Spinal cord (tissue), 10 donors: ENCODE results near the gene MSL3. TPM values are rescaled to one million over a fixed set of nuclear protein-coding genes. Genes with fewer than 3 reads are reported as not detected.

Experiments used
- DNase-seq, 6 donors: peaks; one replicate each; pipeline versions ENCODE4 v3.0.0 to v3.0.0-alpha.2; 2013 to 2015; ENCODE audit warnings: low spot score in 6 of 6, low read depth in 4 of 6
- H3K27ac ChIP-seq: one replicate; pipeline ENCODE4 v1.5.1; 2013; ENCODE audit warnings: low read depth, low read length, control low read depth
- H3K27me3 ChIP-seq: one replicate; pipeline ENCODE4 v1.6.1; 2013; ENCODE audit warnings: low read length; ENCODE audit not compliant: control insufficient read depth, insufficient read depth
- H3K36me3 ChIP-seq: one replicate; pipeline ENCODE4 v1.6.1; 2013; ENCODE audit warnings: low read length; ENCODE audit not compliant: control insufficient read depth, insufficient read depth
- H3K4me1 ChIP-seq: one replicate; pipeline ENCODE4 v1.6.1; 2013; ENCODE audit warnings: low read length; ENCODE audit not compliant: control insufficient read depth, insufficient read depth
- H3K4me3 ChIP-seq: one replicate; pipeline ENCODE4 v1.5.1; 2013; ENCODE audit warnings: low read depth, low read length, control low read depth
- H3K9me3 ChIP-seq: one replicate; pipeline ENCODE4 v1.6.1; 2013; ENCODE audit warnings: low read length; ENCODE audit not compliant: control insufficient read depth, insufficient read depth
- WGBS: methylation state at CpG from one replicate; pipeline ENCODE4 v1.1.5; 2013; ENCODE audit warnings: missing lambda C conversion rate; ENCODE audit not compliant: insufficient coverage; 5-methylcytosine and 5-hydroxymethylcytosine counted together
- polyA plus RNA-seq, 2 donors: library from polyadenylated mRNA; unstranded; fragments of 120-200 nt; gene quantifications; one replicate each; pipeline ENCODE4 v1.2.1, GENCODE V29; 2013; ENCODE audit not compliant: insufficient read length in 2 of 2
- total RNA-seq, 2 donors: library from RNA; depleted of rRNA in 1 of 2; stranded (reverse); fragments of 120-200 nt in 1 of 2; fragments of >200 nt in 1 of 2; gene quantifications; one replicate each; pipeline versions ENCODE4 v1.2.3 to v1.2.4, GENCODE V29; 2013 to 2014
- donor health status: healthy.

Gene MSL3
- total and polyA plus RNA-seq, 4 donors, result 22.7 to 46.5 (median 30.6) TPM

DNA sequence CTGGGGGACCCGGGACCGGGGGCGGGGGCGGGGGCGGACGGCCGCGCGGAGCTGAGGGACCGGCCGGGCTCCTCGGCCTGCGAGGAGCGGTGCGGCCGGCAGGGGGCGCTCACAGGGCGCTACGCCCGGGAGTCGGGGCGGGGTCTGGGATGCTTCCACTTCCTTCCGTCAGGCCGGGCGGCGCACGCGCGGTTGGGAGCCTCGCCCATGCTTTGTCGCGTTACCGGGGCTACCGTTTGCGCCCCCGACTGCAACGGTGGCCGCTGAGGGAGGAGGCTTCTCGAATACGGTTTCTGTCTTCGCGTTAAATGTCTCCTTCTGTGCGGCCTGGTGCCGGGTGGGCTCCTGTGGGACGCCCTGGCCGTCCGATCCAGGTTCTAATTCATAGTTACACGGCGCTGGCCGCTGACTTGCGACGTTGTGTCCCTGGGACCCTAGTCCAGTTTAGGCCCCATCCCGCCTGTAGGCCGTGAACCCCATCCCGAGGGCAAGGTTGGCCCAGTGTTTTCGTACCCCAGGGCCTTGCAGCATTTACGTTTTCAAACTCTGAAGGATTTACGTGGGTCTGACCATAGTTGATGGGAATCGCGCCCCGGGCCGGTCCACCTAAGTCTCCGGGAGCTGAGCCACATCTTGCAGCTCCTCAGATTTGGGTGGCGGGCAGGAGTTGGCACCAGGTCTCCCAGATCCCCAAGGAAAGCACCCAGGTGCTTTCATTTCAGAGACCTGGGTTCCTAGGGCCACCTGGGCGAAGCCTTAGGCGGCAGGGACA, 549 bp downstream of the MSL3 start:
- 28% methylated on average over 66 of the region's 66 CpGs for WGBS
- Histone ChIP-seq H3K27me3 (no peaks in the 10 kb centered on the region), H3K4me1 (peaks cover 10% of the 10 kb centered on the region), H3K9me3 (no peaks in the 10 kb centered on the region), H3K36me3 (no peaks in the 10 kb centered on the region), H3K4me3 (peak overlapping the region; percentile 84), H3K27ac (peak overlapping the region; percentile 90)
- DNase-seq, result peak; percentile 40 to 95 (median 72)

DNA sequence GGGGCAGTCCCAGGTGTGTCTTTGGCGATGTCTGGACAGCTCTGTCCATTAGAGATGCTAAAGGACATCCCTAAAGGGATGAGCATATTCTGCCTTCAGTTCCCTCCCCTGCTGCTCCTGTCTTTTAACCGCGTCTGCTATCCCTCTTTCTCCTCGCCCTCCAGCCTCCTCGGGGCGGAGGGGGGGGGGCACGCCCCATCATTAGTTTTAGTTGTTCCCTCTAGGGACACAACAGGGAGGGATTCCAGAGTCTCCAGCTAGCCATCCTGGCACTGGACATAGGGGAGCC, 1.1 kb downstream of the MSL3 start:
- no peaks in the 10 kb centered on the region for H3K9me3 ChIP-seq
- peak overlapping the region; percentile 84 for H3K4me3 ChIP-seq
- H3K27me3 ChIP-seq, result no peaks in the 10 kb centered on the region
- WGBS, result 50% methylated on average over 6 of the region's 7 CpGs
- H3K36me3 ChIP-seq, result no peaks in the 10 kb centered on the region
- no peak for DNase-seq
- peak overlapping the region; percentile 90 for H3K27ac ChIP-seq
- peaks cover 10% of the 10 kb centered on the region for H3K4me1 ChIP-seq

DNA sequence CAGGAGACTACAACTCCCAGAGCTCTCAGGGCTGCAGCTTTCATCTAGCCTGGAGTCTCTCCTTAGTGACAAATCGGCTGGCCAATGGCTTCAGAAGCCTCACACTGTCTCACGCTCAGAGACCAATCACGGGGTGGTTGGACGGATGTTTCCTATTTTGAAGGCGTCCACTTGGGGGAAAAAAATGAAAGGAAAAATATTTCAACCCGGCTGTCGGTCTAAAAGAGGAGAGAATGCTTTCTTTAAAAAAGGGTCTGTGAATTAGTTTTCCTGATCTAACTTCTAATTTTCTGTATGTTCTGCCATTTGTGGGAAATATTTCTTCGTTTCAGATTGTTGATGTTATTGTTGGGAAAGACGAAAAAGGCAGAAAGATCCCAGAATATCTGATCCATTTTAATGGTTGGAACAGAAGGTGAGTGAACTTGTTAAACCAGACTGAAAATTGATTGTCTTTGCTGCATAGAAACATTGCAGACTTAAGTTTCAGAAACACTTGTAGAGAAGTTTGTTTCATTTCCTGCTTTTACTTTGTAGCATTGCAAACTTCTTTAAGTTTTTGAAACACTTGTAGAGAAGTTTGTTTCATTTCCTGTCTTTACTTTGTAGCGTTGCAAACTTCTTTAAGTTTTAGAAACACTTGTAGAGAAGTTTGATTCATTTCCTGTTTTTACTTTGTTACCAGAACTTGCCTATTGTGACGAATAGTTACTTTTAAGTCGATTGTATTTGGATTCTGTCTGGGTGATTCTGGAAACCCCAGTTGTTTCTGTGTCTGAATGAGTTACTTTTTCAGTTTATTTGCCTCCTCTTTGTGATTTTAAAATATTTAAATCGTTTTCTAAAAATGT, 1.6 kb downstream of the MSL3 start:
- Histone ChIP-seq H3K4me1 (peaks cover 10% of the 10 kb centered on the region), H3K27ac (peak overlapping the region; percentile 90), H3K9me3 (no peaks in the 10 kb centered on the region), H3K4me3 (peak overlapping the region; percentile 84), H3K36me3 (peaks cover 4% of the 10 kb centered on the region), H3K27me3 (no peaks in the 10 kb centered on the region)
- DNase-seq, result peak; percentile 49 to 95 (median 70)
- 38% methylated on average over 9 of the region's 13 CpGs for WGBS

DNA sequence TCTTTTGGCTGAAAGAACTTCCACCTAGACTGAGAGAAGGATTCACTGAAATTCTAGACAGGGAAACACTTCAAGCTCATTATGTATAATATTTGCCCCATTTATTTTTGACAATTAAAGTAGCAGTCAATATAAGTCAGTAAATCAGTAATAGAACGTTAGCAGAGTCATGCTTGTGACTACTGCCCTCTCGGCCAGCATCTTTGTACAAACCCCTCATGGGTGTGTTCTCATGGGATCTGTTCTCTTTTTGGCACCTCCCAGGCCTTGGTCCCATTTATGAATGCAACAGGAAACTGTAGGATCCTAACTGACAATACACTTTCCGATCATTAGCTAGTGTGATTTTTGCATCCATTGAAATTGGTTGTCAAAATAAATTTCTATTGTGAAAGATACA, 2.9 kb downstream of the MSL3 start:
- WGBS, result 73% methylated on average over 2 of the region's 3 CpGs
- H3K4me1 ChIP-seq, result peaks cover 10% of the 10 kb centered on the region
- H3K9me3 ChIP-seq, result no peaks in the 10 kb centered on the region
- H3K27me3 ChIP-seq, result no peaks in the 10 kb centered on the region
- H3K4me3 ChIP-seq, result no peak overlapping the region
- H3K27ac ChIP-seq, result no peak overlapping the region
- DNase-seq, result no peak
- H3K36me3 ChIP-seq, result peaks cover 9% of the 10 kb centered on the region

DNA sequence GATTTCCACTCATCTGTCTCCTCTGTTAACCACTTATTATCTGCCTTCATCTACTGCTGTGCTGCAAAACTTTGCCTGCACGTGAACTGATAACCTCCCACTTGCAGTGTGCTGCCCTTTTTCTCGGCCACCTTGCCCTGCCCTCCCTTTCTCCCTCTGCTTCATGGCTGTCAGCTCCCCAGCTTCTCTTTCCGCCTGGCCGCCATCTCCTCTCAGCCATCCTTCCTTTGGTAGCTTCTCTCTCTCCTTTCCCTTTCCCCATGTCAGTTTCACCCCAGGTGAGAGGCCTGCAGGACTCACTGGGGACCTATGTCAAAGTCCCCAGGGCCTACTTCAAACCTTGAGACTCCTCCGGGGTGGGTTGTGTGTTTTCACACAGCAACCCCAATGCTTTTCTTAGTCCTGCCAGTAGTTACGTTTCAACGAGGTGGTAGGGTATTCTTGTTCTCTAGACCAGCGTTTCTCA, 6.6 kb downstream of the MSL3 start:
- Histone ChIP-seq H3K36me3 (peaks cover 17% of the 10 kb centered on the region), H3K27ac (no peak overlapping the region), H3K4me3 (no peak overlapping the region), H3K4me1 (no peaks in the 10 kb centered on the region), H3K27me3 (peaks cover 3% of the 10 kb centered on the region), H3K9me3 (no peaks in the 10 kb centered on the region)
- no peak for DNase-seq
- 62% methylated on average over 8 of the region's 8 CpGs for WGBS

DNA sequence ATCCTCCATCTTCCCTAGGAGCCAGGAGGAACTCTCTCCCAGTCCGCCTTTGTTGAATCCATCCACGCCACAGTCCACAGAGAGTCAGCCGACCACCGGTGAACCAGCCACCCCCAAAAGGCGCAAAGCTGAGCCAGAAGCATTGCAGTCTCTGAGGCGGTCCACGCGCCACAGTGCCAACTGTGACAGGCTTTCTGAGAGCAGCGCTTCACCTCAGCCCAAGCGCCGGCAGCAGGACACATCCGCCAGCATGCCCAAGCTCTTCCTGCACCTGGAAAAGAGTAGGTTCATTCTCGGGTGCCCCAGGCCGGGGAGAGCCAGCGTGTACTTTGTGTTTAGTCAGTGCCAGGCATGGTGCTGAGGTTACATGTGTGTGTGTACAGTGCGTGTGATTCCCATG, 7.4 kb downstream of the MSL3 start:
- Histone ChIP-seq H3K9me3 (no peaks in the 10 kb centered on the region), H3K27ac (no peak overlapping the region)

GRCh38 chrX:11766487-11766886, 8.4 kb downstream of the MSL3 start:
- Histone ChIP-seq H3K4me3 (no peak overlapping the region), H3K27ac (no peak overlapping the region), H3K9me3 (no peaks in the 10 kb centered on the region), H3K4me1 (no peaks in the 10 kb centered on the region), H3K36me3 (peaks cover 17% of the 10 kb centered on the region), H3K27me3 (peaks cover 3% of the 10 kb centered on the region)
- WGBS, result 85% methylated on average over 7 of the region's 9 CpGs
- no peak for DNase-seq

More for the DNA sequence above, 7.4 kb downstream of the MSL3 start:
- no peak overlapping the region for H3K4me3 ChIP-seq
- DNase-seq, result no peak
- H3K36me3 ChIP-seq, result peaks cover 17% of the 10 kb centered on the region
- H3K27me3 ChIP-seq, result peaks cover 3% of the 10 kb centered on the region
- H3K4me1 ChIP-seq, result no peaks in the 10 kb centered on the region
- WGBS, result 89% methylated on average over 16 of the region's 16 CpGs

DNA sequence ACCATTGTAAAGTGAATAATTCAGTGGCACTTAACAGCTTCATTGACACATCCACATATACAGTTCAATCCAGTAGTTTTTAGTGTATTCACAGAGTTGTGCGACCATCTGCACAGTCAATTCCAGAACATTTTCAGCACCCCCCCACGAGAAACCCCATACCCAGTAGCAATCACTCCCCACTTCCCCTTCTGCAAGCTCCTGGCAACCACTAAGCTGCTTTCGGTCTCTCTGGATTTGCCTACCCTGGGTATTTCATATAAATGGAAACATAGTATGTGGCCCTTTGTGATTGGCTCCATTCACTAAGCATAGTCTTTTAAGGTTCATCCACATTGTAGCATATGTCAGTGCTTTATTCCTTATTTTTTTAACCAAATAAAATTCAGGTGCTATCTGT, 10.0 kb downstream of the MSL3 start:
- Histone ChIP-seq H3K27me3 (peaks cover 3% of the 10 kb centered on the region), H3K4me1 (no peaks in the 10 kb centered on the region)

DNA sequence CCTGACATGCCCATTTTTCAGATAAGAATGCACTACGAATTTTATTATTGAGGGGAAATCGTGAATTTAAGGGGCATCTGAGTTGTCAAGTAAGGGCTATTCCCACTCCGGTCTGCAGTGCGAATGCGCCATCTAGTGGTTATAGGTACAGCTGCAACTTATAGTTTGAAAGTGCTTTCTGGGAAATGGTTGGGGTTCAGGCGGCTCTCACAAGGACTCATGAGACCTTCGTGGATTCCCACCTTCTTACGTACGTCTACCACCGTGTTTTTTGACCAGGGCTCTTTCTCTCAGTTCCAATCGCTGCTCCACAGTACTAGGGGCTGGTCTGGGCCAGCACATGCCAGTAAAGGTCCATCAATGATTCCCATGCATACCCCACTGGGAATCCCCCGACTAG, 12.3 kb downstream of the MSL3 start:
- Histone ChIP-seq H3K27me3 (peaks cover 3% of the 10 kb centered on the region), H3K27ac (no peak overlapping the region), H3K9me3 (no peaks in the 10 kb centered on the region), H3K4me3 (no peak overlapping the region), H3K36me3 (peaks cover 12% of the 10 kb centered on the region), H3K4me1 (no peaks in the 10 kb centered on the region)
- 0% methylated on average over 9 of the region's 12 CpGs for WGBS
- DNase-seq, result peak in 3 of 6 donors; percentile 11 to 82 (median 65)

More for the DNA sequence above, 10.0 kb downstream of the MSL3 start:
- Histone ChIP-seq H3K36me3 (peaks cover 17% of the 10 kb centered on the region), H3K9me3 (no peaks in the 10 kb centered on the region), H3K4me3 (no peak overlapping the region), H3K27ac (no peak overlapping the region)
- WGBS, result no CpG with 5 or more reads among the region's 3 CpGs
- no peak for DNase-seq
